ENCODE data around the gene CD33.
"Not testable (repeated sequence)": the region's sequence is repeated elsewhere in the genome, so short reads cannot be mapped to it uniquely, and the experiment has no call there.

Gene CD33

GRCh38 chr19:51224898-51225393, at the start of gene CD33:
TSS of gene CD33 (plus strand) at chr19:51225080. CDS start at chr19:51225119, 39 bp downstream.
- DNase-seq = not testable (repeated sequence)

- no peak for DNase-seq
Measured at GRCh38 chr19:51179256-51179655, 45.6 kb upstream of the CD33 start.

- DNase-seq = no peak
Measured at GRCh38 chr19:51181377-51181912, 43.4 kb upstream of the CD33 start.

- no peak for DNase-seq
Measured at GRCh38 chr19:51181913-51182419, 42.9 kb upstream of the CD33 start.

GRCh38 chr19:51183629-51184028, 41.3 kb upstream of the CD33 start:
- no peak for DNase-seq

- DNase-seq = no peak
Measured at GRCh38 chr19:51185069-51185867, 39.6 kb upstream of the CD33 start.

- DNase-seq = no peak
Measured at GRCh38 chr19:51185868-51186215, 39.0 kb upstream of the CD33 start.

- DNase-seq = no peak
Measured at GRCh38 chr19:51186323-51186722, 38.6 kb upstream of the CD33 start.

- no peak for DNase-seq
Measured at GRCh38 chr19:51187395-51188226, 37.3 kb upstream of the CD33 start.

GRCh38 chr19:51188227-51188559, 36.7 kb upstream of the CD33 start:
- DNase-seq = no peak

- DNase-seq = no peak
Measured at GRCh38 chr19:51192689-51193088, 32.2 kb upstream of the CD33 start.

GRCh38 chr19:51194527-51195315, 30.2 kb upstream of the CD33 start:
- no peak for DNase-seq

- DNase-seq = no peak
Measured at GRCh38 chr19:51195316-51195586, 29.6 kb upstream of the CD33 start.

GRCh38 chr19:51195616-51196015, 29.3 kb upstream of the CD33 start:
- no peak for DNase-seq

GRCh38 chr19:51196181-51196580, 28.7 kb upstream of the CD33 start:
- no peak for DNase-seq

- DNase-seq = no peak
Measured at GRCh38 chr19:51198641-51199040, 26.2 kb upstream of the CD33 start.

GRCh38 chr19:51200071-51200666, 24.7 kb upstream of the CD33 start:
- no peak for DNase-seq

GRCh38 chr19:51201712-51202111, 23.2 kb upstream of the CD33 start:
- no peak for DNase-seq

- no peak for DNase-seq
Measured at GRCh38 chr19:51203916-51204315, 21.0 kb upstream of the CD33 start.

- no peak for DNase-seq
Measured at GRCh38 chr19:51204321-51204720, 20.6 kb upstream of the CD33 start.

- DNase-seq = no peak
Measured at GRCh38 chr19:51207747-51208146, 17.1 kb upstream of the CD33 start.

- no peak for DNase-seq
Measured at GRCh38 chr19:51210191-51210784, 14.6 kb upstream of the CD33 start.
